GM19099 (cell line): ENCODE results near the gene FOXN1.

Experiments
- POLR2A ChIP-seq: IDR thresholded peaks from 3 replicates; pipeline ENCODE4 v1.6.1; 2011; ENCODE audit warnings: low read depth; ENCODE audit not compliant: insufficient read length; ENCODE audit errors: extremely low read depth

FOXN1 gene

DNA sequence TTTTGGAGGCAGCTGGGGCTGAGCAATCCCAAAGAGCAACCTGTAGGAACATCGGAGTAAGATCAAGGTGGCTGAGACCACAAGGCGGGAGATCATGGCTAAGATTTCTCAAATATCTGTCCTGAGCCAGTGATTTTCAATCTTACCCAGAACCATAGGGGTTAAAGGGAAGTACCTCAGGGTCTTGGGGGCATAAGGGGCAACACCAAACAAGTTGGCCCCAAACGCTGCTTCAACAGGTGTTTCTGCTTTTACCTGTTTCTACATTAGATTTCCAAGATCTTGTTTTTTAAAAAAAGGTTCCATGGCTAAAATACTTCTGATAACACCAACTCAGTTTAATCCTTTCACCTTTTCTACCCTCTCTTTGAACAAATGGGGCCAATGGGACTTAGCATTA lies 48.9 kb downstream of the FOXN1 start:
- no peak for TF ChIP-seq POLR2A

DNA sequence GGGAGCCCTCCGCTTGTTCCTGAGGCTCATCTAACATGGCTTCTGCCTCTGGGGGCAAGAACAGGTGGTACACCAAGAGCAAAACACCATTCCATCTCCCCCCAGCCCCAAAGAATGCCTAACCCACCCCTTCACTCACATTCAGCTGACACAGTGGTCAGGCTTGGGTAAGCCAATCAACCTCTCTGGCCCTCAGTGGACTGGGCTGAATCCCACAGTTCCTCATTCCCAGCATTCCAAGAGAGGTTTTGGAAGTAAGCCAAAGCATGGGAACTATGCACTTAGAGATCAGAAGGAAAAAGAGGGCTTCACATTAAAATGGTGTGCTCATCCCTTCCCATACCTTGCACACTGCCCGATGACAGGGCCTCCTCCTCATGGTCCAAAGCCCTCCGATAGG lies 57.3 kb downstream of the FOXN1 start:
- TF ChIP-seq POLR2A: no peak

DNA sequence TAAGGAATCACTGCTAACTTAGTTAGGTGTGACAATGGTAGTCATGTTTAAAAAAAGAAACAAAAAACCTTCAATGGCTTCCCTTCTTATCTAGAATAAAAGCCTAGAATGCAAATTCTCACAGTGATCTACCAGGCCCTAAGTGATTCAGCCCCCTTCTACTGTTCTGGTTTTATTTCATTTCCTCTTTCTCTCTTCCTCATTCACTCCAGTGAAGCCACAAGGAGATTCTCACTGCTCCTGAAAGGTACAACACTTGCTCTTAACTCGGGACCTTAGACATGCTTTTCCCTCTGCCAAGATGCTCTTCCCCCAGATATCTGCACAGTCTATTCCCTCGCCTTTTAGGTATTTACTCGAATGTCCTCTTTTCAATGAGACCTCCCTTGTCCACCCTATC lies 61.5 kb downstream of the FOXN1 start:
- no peak for TF ChIP-seq POLR2A

DNA sequence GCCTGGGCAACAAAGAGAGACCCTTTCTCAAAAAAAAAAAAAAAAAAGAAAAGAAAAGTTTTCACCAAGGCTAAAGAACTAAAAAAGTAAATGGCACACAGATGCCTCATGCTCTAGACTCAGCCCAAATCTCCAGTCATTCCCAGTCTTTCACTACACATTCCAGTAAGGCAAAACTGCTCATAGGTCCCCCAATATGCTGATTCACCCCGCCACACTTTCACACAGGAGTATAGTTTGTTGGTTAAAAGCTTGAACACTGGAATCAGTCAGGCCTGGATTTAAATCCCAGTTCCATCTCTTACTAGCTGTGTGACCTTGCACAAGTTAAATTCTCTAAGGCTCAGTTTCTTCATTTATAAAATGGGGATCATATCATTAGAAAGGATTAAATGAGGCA lies 63.3 kb downstream of the FOXN1 start:
- no peak for TF ChIP-seq POLR2A

DNA sequence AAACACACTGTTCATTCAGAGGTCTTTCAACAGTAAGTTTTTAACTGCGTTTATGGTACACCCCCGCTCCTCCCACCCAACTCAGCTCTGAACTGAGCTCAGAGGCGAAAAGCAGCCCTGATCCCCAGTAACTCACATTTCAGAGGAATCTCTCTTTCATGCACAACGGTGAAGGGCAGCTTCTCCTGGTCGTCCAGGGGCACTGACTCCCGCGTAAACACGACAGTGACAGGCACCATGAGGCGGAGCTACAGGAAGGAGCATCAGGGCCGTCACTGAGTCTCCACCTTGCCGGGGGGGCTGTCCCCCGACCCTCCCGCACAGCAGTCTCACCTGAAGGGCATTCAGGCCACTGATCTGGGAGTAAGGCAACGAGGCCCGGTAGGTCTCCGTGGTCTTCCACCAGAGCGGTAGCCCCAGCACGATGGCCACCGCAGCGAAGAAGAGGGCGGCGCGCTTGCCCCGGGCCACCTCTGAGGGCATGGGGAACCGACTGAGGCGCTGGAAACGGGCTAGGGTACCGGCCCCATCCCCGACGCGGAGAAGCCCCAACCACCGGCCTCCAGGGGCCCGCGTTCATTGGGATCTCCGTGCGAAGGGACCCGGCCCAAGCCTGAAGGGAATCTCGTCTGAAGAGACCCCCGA lies 64.7 kb downstream of the FOXN1 start:
- TF ChIP-seq POLR2A: no peak

DNA sequence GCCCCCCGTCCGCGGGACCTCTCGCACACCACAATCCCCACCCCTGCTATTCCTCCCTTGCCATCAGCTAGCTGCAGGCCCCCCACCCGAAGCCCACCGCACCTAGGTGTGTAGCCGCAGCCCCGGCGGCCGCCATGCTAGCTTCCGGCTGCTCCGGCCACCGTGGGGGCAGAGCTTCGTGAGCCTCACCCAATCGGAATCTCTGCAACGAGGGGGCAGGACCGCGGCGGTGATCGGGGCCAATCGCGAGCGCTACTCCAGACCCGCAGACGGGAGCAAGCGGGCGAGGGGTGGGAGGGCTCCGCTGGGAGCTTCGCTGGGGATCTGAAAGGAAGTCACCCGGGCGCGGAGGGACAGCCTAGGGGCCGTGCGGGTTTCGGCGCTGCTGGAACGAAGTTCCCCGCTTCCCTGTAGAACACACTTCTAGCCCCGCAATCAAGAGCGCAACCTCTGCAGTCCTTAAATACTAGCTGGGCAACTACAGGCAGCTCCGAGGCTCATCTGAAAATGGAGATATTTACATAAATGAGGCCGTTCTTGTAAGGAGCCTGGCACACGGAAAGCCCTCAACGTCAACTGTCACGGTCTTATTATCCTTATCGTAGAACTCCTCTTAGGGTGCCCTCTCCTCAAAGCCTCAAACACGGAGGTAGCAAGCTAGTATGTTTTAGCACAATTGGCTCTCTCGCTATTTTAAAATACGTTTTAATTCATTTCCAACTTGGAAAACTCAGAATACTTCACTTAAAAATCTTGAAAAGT lies 65.4 kb downstream of the FOXN1 start, which contains the start of gene PIGS:
Gene PIGS (minus strand): TSS at position 164 of the 762 bp plus-strand sequence. CDS start 28 bp downstream, at position 136.
- peak; percentile 80 for TF ChIP-seq POLR2A

DNA sequence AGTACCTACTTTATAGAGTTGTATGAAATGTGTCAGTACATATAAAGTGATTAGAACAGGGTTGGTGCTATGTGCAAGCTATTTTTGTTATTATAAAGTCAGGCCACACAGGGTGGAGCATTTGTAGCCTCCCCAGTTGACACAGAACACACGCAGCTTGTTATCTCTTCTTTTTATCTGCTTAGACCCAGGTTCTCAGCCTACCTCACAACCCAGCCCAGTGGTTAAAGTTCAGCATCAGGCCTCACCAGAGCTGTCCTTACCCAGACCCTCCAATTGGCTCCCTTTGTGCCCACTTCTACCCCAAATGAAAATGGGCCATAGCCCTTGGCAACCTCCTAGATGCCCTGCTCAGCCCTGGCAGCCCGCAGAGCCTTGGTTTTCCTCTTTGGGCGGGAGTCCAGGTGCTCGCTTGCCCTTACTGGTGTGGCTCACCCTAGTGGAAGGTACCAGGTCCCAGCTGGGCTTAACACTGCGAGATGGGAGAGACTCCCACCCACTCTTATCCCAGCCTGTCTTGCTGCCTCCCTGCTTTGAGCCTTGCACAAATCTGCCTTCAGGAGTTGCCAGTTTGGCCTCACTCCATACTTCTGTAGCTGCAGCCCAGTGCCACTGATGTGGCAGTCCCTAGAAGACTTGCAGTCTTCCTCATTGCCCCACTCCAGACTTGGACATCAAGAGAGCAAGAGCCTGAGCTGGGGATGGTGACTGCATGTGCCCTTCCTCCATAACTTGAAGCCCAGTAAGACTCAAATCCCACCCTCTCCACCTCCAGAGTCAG lies 66.3 kb downstream of the FOXN1 start:
- TF ChIP-seq POLR2A: no peak

DNA sequence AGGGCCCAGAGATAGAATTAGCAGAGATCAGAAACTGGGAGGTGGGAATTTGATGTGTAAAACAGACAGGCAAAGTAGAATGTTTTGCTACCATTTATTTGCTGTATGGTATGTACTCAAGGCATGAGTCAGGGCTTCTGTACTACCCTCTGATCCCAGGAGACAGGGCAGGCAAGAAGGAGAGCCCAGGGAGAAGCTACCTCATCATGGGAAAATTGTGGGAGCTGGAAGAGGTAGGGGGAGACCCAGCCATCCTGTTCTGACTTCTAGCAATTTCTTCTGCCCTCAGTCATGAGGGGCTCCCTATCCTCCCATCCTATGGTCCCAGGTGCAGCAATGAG lies 66.9 kb downstream of the FOXN1 start:
- TF ChIP-seq POLR2A: no peak

DNA sequence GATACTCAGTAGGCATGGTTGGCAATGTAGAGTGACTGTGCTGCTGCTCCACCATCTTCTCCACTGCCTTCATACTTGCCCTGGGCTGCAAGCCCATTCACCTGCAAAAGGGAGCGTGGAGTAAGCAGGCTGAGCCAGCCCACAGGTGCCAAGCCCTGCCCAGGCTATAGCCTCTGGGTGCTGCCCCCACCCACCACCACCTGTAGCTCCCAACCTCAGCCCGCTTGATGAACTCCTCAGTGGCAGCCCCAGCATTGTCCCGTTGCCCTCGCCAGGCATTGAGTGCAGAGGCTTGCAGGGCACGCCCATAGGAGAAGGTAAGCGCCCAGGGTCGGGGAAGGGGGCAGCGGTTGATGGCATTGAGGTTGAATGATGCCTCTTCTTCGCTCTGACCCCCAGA lies 67.4 kb downstream of the FOXN1 start:
- no peak for TF ChIP-seq POLR2A

DNA sequence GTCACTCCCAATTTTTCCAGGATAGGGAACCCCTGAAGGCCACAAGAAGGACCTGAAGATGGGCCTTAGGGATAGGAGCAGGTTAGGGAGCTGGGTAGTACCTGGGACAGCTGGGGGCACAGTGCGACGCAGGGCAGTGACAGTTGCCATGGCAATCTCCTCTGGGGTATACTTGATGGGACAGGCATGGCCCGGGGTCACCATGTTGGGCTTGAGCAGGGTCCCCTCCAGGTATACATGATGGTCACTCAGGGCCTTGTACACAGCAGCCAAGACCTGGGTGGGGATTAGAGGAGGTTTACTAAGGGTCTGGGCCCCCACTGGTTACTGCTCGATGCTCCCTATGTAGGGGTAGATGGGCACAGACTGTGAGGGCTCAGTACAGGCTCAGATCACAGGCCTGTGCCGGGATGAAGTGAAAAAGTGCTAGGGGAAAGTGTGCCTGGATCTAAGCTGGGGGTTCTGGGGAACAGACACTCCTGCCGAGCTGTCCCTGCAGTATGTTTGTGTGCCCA lies 67.9 kb downstream of the FOXN1 start:
- TF ChIP-seq POLR2A: no peak

DNA sequence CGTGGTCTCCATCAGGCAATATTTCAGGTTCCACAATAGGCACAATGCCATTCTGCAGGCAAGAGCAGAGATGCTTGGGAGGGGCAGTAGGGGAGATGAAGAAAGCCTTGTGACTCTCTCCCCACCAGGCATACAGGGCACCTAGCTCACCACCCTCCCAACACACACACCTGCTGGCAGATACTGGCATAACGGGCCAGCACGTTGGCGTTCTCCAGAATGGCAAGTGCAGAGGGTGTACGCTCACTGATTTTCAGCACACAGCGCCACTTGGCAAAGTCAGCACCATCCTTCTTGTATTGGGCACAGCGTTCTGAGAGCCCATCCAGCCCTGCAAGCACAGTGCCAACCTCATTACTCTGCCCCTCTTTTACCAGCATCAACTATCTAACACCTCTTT lies 68.4 kb downstream of the FOXN1 start:
- TF ChIP-seq POLR2A: no peak

DNA sequence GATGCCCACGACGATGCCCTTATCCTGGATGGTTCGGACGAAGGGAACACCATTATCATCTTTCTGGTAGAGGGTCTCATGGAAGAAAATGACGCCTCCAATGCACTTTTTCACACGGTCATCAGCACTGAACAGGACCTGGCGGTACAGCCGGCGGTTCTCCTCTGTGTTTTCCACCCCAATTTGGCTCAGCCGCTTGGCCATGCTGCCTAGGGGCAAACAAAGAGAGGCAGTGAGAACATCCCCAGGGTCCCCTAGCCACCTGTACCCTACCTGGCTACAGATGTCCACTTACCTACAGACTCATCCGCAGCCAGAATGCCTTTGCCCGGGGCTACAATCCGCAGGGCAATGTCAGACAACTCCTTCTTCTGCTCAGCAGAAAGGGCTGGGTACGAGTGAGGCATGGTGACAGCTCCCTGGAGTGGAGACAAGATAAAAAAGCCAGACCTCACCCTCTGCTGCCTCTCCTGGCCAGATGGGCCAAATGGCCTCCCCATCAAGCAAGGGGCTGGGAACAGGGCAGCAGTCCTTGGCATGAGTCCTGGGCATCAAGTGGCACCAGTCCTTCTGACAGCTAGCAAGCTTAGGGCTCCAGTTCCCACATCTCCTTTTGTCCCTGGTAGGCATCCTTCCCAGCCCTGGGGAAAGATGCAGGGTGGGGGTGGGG lies 69.1 kb downstream of the FOXN1 start:
- no peak for TF ChIP-seq POLR2A

DNA sequence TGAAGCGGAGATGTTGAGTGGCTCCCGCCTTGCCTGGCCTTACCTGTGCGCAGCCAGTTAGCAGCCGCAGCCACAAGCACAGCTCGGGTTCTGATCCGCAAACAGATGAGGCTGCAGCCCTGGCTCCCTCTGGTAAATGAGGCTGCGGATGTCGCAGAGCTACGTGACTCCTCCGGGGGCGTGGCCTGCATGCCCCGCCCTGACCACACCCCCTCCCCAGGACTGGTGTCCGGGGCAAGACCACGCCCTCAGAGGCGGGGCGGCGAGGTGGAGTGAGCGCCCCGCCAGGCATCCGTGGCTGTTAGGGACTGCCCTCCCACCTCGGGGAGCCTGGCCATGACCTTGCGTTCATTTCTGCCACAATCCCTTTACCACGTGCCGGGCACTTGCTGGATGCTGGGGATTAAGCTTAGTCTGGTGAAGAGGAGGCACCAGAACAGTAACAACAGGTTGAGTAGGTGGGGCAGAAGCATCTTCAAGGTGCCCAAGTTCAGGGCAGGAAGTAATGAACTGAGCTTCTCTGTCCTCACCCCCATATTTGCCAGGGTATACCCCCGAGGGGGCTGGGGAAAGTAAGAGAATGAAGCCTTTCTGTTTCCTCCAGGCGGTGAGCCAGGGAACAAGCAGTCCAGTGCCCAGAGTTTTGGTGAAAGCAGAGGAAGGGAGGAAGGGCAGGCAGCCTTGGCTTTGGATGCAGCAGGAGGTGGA lies 70.8 kb downstream of the FOXN1 start, which contains the start of gene ALDOC:
Gene ALDOC (minus strand): TSS at position 138 of the 708 bp plus-strand sequence. CDS start 1,363 bp downstream, outside the sequence.
- peak; percentile 89 for TF ChIP-seq POLR2A

DNA sequence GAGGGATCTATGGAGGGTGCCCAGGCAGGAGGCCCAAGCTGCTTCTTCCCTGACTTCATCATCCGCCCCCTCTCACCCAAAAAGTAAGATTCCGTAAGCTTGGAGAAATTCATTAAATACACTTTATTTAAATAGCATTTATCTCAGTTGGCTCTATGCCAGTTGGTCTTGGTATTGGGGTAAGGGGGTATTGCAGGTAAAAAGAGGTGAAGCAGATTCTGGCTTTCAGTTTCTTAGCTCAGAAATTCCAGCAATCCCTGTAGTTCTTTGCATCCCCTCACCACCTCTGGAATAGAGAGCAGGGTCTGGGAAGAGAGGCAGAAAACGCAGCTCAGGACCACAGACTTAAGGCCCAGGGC lies 71.3 kb downstream of the FOXN1 start:
- no peak for TF ChIP-seq POLR2A
